GM12875 (cell line): Measurements from ENCODE around the gene COL3A1.

Source experiments
- H3K4me3 ChIP-seq: one replicate; pipeline ENCODE4 v1.5.1; 2011; ENCODE audit warnings: low read depth, low read length, control low read depth
- TF ChIP-seq, protein P1 (sequence below): IDR thresholded peaks from 2 replicates; pipeline ENCODE4 v1.5.1; 2011; ENCODE audit warnings: low read depth, mild to moderate bottlenecking, control low read depth, inconsistent platforms, low read length, moderate library complexity, borderline replicate concordance; ENCODE audit not compliant: insufficient read depth

COL3A1 gene

DNA sequence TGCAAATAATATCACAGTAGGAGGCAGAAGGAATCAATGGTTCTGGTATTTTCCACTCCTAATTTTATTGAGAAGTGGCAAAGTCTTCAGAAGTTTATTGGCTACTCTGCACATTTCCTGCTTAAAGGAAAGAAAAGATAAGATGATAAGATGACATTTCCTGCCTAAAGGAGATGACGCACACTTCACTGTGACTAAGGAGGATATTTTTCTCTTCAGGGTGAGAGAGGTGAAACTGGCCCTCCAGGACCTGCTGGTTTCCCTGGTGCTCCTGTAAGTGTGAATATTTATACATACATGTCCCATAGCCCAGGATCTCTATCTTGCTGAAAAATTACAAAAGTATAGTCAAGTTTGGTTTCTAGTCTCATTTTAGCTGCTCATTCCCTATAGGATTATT is 27.9 kb downstream of the COL3A1 start:
- H3K4me3 ChIP-seq = no peak overlapping the region
- TF ChIP-seq, protein P1, sequence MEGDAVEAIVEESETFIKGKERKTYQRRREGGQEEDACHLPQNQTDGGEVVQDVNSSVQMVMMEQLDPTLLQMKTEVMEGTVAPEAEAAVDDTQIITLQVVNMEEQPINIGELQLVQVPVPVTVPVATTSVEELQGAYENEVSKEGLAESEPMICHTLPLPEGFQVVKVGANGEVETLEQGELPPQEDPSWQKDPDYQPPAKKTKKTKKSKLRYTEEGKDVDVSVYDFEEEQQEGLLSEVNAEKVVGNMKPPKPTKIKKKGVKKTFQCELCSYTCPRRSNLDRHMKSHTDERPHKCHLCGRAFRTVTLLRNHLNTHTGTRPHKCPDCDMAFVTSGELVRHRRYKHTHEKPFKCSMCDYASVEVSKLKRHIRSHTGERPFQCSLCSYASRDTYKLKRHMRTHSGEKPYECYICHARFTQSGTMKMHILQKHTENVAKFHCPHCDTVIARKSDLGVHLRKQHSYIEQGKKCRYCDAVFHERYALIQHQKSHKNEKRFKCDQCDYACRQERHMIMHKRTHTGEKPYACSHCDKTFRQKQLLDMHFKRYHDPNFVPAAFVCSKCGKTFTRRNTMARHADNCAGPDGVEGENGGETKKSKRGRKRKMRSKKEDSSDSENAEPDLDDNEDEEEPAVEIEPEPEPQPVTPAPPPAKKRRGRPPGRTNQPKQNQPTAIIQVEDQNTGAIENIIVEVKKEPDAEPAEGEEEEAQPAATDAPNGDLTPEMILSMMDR = no peak

DNA sequence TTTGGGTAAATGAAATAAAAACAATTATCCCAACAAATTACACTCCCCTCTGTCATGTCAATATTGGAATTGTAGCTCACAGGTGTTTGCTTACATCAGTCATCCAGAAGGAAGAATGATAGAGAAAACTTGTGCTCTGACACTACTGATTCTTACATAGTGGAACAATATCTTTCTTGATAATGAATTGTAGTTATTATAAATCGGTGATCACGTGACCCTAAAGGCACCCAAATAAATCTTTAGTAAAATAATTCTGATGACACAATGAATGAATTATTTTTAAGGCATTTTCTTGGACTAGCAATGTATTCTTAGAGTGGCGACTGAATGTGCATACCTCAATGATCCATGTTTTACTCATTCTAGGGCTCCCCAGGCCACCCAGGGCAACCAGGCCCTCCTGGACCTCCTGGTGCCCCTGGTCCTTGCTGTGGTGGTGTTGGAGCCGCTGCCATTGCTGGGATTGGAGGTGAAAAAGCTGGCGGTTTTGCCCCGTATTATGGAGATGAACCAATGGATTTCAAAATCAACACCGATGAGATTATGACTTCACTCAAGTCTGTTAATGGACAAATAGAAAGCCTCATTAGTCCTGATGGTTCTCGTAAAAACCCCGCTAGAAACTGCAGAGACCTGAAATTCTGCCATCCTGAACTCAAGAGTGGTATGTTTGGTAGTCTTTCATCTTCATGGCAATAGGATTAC is 34.5 kb downstream of the COL3A1 start:
- TF ChIP-seq, protein P1 = no peak
- no peak overlapping the region for H3K4me3 ChIP-seq

DNA sequence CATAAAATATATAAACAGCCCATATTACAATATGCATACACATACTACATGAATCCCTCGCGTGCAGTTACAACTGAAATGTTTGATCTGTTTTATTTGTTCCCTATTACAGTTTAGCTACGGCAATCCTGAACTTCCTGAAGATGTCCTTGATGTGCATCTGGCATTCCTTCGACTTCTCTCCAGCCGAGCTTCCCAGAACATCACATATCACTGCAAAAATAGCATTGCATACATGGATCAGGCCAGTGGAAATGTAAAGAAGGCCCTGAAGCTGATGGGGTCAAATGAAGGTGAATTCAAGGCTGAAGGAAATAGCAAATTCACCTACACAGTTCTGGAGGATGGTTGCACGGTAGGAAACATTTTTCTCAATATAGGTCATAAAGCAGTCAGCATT is 36.4 kb downstream of the COL3A1 start:
- TF ChIP-seq, protein P1 = no peak
- no peak overlapping the region for H3K4me3 ChIP-seq

DNA sequence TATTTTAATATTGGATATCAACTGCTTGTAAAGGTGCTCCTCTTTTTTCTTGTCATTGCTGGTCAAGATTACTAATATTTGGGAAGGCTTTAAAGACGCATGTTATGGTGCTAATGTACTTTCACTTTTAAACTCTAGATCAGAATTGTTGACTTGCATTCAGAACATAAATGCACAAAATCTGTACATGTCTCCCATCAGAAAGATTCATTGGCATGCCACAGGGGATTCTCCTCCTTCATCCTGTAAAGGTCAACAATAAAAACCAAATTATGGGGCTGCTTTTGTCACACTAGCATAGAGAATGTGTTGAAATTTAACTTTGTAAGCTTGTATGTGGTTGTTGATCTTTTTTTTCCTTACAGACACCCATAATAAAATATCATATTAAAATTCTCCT is 38.2 kb downstream of the COL3A1 start:
- TF ChIP-seq, protein P1 = no peak
- no peak overlapping the region for H3K4me3 ChIP-seq

DNA sequence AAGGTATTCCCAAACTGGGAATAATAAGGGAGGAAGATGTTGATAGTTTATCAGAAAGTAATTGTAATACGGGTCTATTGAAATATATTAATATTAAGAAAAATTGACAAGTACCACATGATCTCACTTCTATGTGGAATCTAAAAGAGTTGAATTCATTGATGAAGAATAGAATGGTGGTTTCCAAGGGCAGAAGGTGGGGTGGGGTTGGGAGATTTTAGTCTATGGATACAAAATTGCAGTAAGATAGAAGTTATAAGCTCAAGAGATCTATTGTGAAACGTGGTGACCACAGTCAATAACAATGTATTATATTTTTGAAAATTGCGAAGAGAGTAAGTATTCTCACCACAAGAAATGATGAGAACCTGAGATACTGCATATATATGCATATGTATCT is 38.9 kb downstream of the COL3A1 start:
- no peak overlapping the region for H3K4me3 ChIP-seq
- TF ChIP-seq, protein P1 = no peak

DNA sequence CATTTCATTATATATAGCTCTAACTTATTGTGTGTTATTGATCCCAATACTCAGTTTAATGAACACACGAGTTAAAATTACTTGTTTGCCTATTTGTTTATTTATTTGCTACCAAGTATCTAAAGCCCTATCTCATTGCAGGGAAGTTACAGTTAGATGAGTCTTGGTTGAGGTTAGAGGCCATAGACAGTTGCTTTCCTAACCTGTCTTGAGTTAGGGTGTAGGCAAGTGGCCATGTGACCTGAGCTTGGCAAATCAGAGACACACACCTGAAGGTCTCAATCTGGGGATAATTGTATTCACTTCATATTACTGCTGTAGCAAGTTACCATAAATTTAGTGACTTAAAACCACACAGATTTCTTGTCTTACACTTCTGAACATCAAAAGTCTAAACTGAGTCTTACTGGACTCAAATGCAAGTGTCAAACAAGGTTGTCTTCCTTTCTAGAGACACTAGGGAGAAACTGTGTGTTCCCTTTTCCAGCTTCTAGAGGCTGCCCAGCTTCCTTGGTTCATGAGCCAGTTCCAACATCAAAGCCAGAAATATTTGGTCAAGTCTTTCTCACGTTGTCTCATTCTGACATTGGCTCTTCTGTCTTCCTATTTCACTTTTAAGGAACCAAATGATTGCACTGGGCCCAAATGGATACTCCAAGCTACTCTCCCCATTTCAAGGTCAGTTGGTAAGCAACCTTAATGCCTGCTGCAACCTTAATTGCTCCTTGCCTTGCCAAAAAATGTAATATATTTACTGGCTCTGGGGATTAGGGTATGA is 39.7 kb downstream of the COL3A1 start:
- TF ChIP-seq, protein P1 = no peak
- no peak overlapping the region for H3K4me3 ChIP-seq
